KMS-11 (cell line): ENCODE measurements around the gene HBE1.

Source experiments
- H2AFZ ChIP-seq: fragments of 200-600 bp; sonication (generic); 2 replicates; pipeline ENCODE4 v1.6.1; 2016; ENCODE audit warnings: antibody characterized with exemption, mixed run types, low read depth
- H3K27ac ChIP-seq: fragments of 200-600 bp; sonication (generic); 2 replicates; pipeline ENCODE4 v1.6.1; 2016; ENCODE audit warnings: mild to moderate bottlenecking, mixed run types
- H3K27me3 ChIP-seq: fragments of 200-600 bp; sonication (generic); 2 replicates; pipeline ENCODE4 v1.6.1; 2017; ENCODE audit warnings: mild to moderate bottlenecking, low read depth, mixed run types, moderate library complexity; ENCODE audit not compliant: insufficient read depth
- H3K36me3 ChIP-seq: fragments of 200-600 bp; sonication (generic); 2 replicates; pipeline ENCODE4 v1.6.1; 2017; ENCODE audit warnings: mild to moderate bottlenecking, mixed run types; ENCODE audit not compliant: insufficient read depth
- H3K4me1 ChIP-seq: fragments of 200-600 bp; sonication (generic); 2 replicates; pipeline ENCODE4 v1.6.1; 2016; ENCODE audit warnings: mild to moderate bottlenecking, low read depth, mixed run types; ENCODE audit not compliant: poor library complexity, severe bottlenecking
- H3K4me2 ChIP-seq: fragments of 200-600 bp; sonication (generic); 2 replicates; pipeline ENCODE4 v1.7.0; 2016; ENCODE audit warnings: mild to moderate bottlenecking, mixed run types
- H3K4me3 ChIP-seq: fragments of 200-600 bp; sonication (generic); IDR thresholded peaks from 2 replicates; pipeline ENCODE4 v1.6.1; 2017; ENCODE audit warnings: low read depth, low read length, mixed read lengths; ENCODE audit not compliant: insufficient read depth
- H3K79me2 ChIP-seq: fragments of 200-600 bp; sonication (generic); 2 replicates; pipeline ENCODE4 v1.6.1; 2016; ENCODE audit warnings: low read depth, mixed run types; ENCODE audit not compliant: insufficient read depth
- H3K9ac ChIP-seq: fragments of 200-600 bp; sonication (generic); 2 replicates; pipeline ENCODE4 v1.6.1; 2016; ENCODE audit warnings: mild to moderate bottlenecking, mixed run types
- H4K20me1 ChIP-seq: fragments of 200-600 bp; sonication (generic); 2 replicates; pipeline ENCODE4 v1.6.1; 2016; ENCODE audit warnings: mild to moderate bottlenecking, mixed run types; ENCODE audit not compliant: insufficient read depth
- CTCF ChIP-seq: fragments of 200-600 bp; sonication (generic); conservative IDR thresholded peaks from 2 replicates; pipeline ENCODE4 v1.6.1; 2017; ENCODE audit warnings: low read depth, mild to moderate bottlenecking, antibody characterized with exemption, low read length, moderate library complexity, mixed read lengths

Gene HBE1

GRCh38 chr11:5286351-5286750, 16.6 kb upstream of the HBE1 start:
- Histone ChIP-seq H4K20me1 (no peaks in the 10 kb centered on the region), H3K27ac (no peak overlapping the region), H3K79me2 (no peaks in the 10 kb centered on the region), H3K36me3 (no peaks in the 10 kb centered on the region), H3K4me3 (no peak overlapping the region), H3K4me1 (no peaks in the 10 kb centered on the region), H3K27me3 (no peaks in the 10 kb centered on the region), H3K4me2 (no peak overlapping the region), H3K9ac (no peak overlapping the region), H2AFZ (no peak overlapping the region)
- no peak for TF ChIP-seq CTCF

- H2AFZ ChIP-seq: no peak overlapping the region
- H3K9ac ChIP-seq: no peak overlapping the region
- no peaks in the 10 kb centered on the region for H3K27me3 ChIP-seq
- no peaks in the 10 kb centered on the region for H3K36me3 ChIP-seq
- H4K20me1 ChIP-seq: no peaks in the 10 kb centered on the region
- peaks cover 4% of the 10 kb centered on the region for H3K4me1 ChIP-seq
- H3K79me2 ChIP-seq: no peaks in the 10 kb centered on the region
- no peak overlapping the region for H3K4me3 ChIP-seq
- TF ChIP-seq CTCF: no peak
- H3K4me2 ChIP-seq: no peak overlapping the region
- no peak overlapping the region for H3K27ac ChIP-seq
These were observed 16.1 kb upstream of the HBE1 start for GRCh38 chr11:5285703-5286340.

GRCh38 chr11:5284637-5285036, 14.9 kb upstream of the HBE1 start:
- no peaks in the 10 kb centered on the region for H3K79me2 ChIP-seq
- H2AFZ ChIP-seq: no peak overlapping the region

GRCh38 chr11:5283882-5284281, 14.1 kb upstream of the HBE1 start:
- no peaks in the 10 kb centered on the region for H4K20me1 ChIP-seq
- H3K27ac ChIP-seq: no peak overlapping the region
- H2AFZ ChIP-seq: no peak overlapping the region
- no peaks in the 10 kb centered on the region for H3K27me3 ChIP-seq
- H3K9ac ChIP-seq: no peak overlapping the region
- no peak overlapping the region for H3K4me3 ChIP-seq
- H3K36me3 ChIP-seq: no peaks in the 10 kb centered on the region
- TF ChIP-seq CTCF: no peak
- no peaks in the 10 kb centered on the region for H3K79me2 ChIP-seq
- H3K4me1 ChIP-seq: peaks cover 14% of the 10 kb centered on the region
- H3K4me2 ChIP-seq: no peak overlapping the region

More at GRCh38 chr11:5284637-5285036, 14.9 kb upstream of the HBE1 start:
- no peak overlapping the region for H3K4me3 ChIP-seq
- no peak overlapping the region for H3K4me2 ChIP-seq
- H3K36me3 ChIP-seq: no peaks in the 10 kb centered on the region
- no peak overlapping the region for H3K27ac ChIP-seq
- no peak overlapping the region for H3K9ac ChIP-seq
- no peaks in the 10 kb centered on the region for H3K27me3 ChIP-seq
- H3K4me1 ChIP-seq: peaks cover 14% of the 10 kb centered on the region
- no peaks in the 10 kb centered on the region for H4K20me1 ChIP-seq
- no peak for TF ChIP-seq CTCF
